HepG2 (cell line): ENCODE measurements around the gene PRDM7. TPM values are rescaled to one million over a fixed set of nuclear protein-coding genes. Genes with fewer than 3 reads are reported as not detected.

ENCODE experiments used
- ATF1 ChIP-seq: IDR thresholded peaks from 2 replicates; pipeline ENCODE4 v1.6.1; 2016; ENCODE audit warnings: mild to moderate bottlenecking, control low read depth
- ELF3 ChIP-seq: IDR thresholded peaks from 2 replicates; pipeline ENCODE4 v1.6.1; 2016; ENCODE audit warnings: missing genetic modification reagents, missing compliant biosample characterization
- FOXP1 ChIP-seq, 2 experiments: fragments of 450-650 bp in 1 of 2; IDR thresholded peaks; 2 replicates each; pipeline ENCODE4 v1.6.1; 2017 to 2018; ENCODE audit warnings: antibody characterized with exemption in 1 of 2
- HMGA1 ChIP-seq: sonication (generic); formaldehyde crosslinking; conservative IDR thresholded peaks from 2 replicates; pipeline ENCODE4 v1.4.0; 2020; ENCODE audit warnings: missing genetic modification reagents
- MZF1 ChIP-seq: sonication (generic); formaldehyde crosslinking; IDR thresholded peaks from 2 replicates; pipeline ENCODE4 v1.8.1; 2023; ENCODE audit warnings: mild to moderate bottlenecking, missing genetic modification reagents, borderline replicate concordance
- NR2F1 ChIP-seq, 2 experiments: fragments of 450-650 bp in 1 of 2; formaldehyde crosslinking in 1 of 2; IDR thresholded peaks; 2 replicates each; pipeline versions ENCODE4 v1.5.0 to v1.6.1; 2016 to 2020; ENCODE audit warnings: mild to moderate bottlenecking in 1 of 2, missing compliant biosample characterization in 1 of 2, missing genetic modification reagents in 1 of 2, moderate library complexity in 1 of 2
- PCBP2 ChIP-seq: fragments of 200-400 bp; formaldehyde crosslinking; optimal IDR thresholded peaks from 2 replicates; pipeline ENCODE3; 2018; ENCODE audit warnings: low read length, low read depth; ENCODE audit not compliant: poor library complexity, severe bottlenecking
- RAD51 ChIP-seq: fragments of 450-650 bp; IDR thresholded peaks from 2 replicates; pipeline ENCODE4 v1.6.1; 2016; ENCODE audit warnings: borderline replicate concordance
- SALL1 ChIP-seq: sonication (generic); formaldehyde crosslinking; IDR thresholded peaks from 2 replicates; pipeline ENCODE4 v1.8.0; 2022; ENCODE audit warnings: mild to moderate bottlenecking, missing genetic modification reagents
- SMARCC2 ChIP-seq: fragments of 450-650 bp; IDR thresholded peaks from 2 replicates; pipeline ENCODE4 v1.6.1; 2017; ENCODE audit warnings: antibody characterized with exemption, mild to moderate bottlenecking
- TAF15 ChIP-seq: fragments of 200-400 bp; formaldehyde crosslinking; IDR thresholded peaks from one replicate; pipeline ENCODE4 v1.6.1; 2018; ENCODE audit warnings: mild to moderate bottlenecking, low read depth, low read length; ENCODE audit not compliant: poor library complexity, severe bottlenecking
- UBTF ChIP-seq: sonication (generic); formaldehyde crosslinking; IDR thresholded peaks from 2 replicates; pipeline ENCODE4 v1.4.0; 2020; ENCODE audit warnings: mild to moderate bottlenecking, missing genetic modification reagents
- ZNF136 ChIP-seq: sonication (generic); formaldehyde crosslinking; IDR thresholded peaks from 2 replicates; pipeline ENCODE4 v1.8.1; 2022; ENCODE audit warnings: low read depth, mild to moderate bottlenecking, moderate library complexity, missing genetic modification reagents
- ZNF282 ChIP-seq: fragments of 450-650 bp; IDR thresholded peaks from 2 replicates; pipeline ENCODE4 v1.6.1; 2018; ENCODE audit not compliant: partially characterized antibody
- ZNF367 ChIP-seq: sonication (generic); formaldehyde crosslinking; IDR thresholded peaks from 2 replicates; pipeline ENCODE4 v1.4.0; 2020; ENCODE audit warnings: missing genetic modification reagents, borderline replicate concordance
- ZNF441 ChIP-seq: sonication (generic); formaldehyde crosslinking; IDR thresholded peaks from 2 replicates; pipeline ENCODE4 v1.7.0; 2021; ENCODE audit warnings: missing genetic modification reagents, borderline replicate concordance
- ZNF674 ChIP-seq: sonication (generic); formaldehyde crosslinking; IDR thresholded peaks from 2 replicates; pipeline ENCODE4 v1.5.0; 2020; ENCODE audit warnings: low read depth, mild to moderate bottlenecking, missing genetic modification reagents
- ZNF747 ChIP-seq: sonication (generic); formaldehyde crosslinking; IDR thresholded peaks from 2 replicates; pipeline ENCODE4 v1.8.1; 2023; ENCODE audit warnings: missing genetic modification reagents, mild to moderate bottlenecking, borderline replicate concordance
- polyA plus RNA-seq, 8 experiments: library from polyadenylated mRNA; depleted of rRNA in 3 of 8; stranded (reverse) in 7 of 8; unstranded in 1 of 8; fragments of >200 nt; fragmentation: Illumina TruSeq in 4 of 8; extraction: Trizol in 4 of 8; gene quantifications; 2 replicates each; pipeline versions ENCODE4 v1.2.1 to v1.2.3, GENCODE V29; 2011 to 2016; ENCODE audit warnings: low read depth in 4 of 8, missing spikeins in 1 of 8, mixed read lengths in 1 of 8; ENCODE audit not compliant: insufficient read depth in 1 of 8
- total RNA-seq, 5 experiments: library from RNA; depleted of rRNA; stranded (reverse); fragments of >200 nt; fragmentation: Illumina TruSeq; extraction: Trizol; gene quantifications; 2 replicates each; pipeline ENCODE4 v1.2.3, GENCODE V29; 2016; ENCODE audit warnings: low read depth in 1 of 5
- TF ChIP-seq, protein P1 (sequence below): sonication (generic); formaldehyde crosslinking; IDR thresholded peaks from 2 replicates; pipeline ENCODE4 v1.5.1; 2020; ENCODE audit warnings: missing genetic modification reagents, mild to moderate bottlenecking, borderline replicate concordance
- TF ChIP-seq, protein P2 (sequence below): sonication (generic); formaldehyde crosslinking; IDR thresholded peaks from 2 replicates; pipeline ENCODE4 v1.5.0; 2020; ENCODE audit warnings: missing genetic modification reagents, mild to moderate bottlenecking, borderline replicate concordance
- TF ChIP-seq, protein P3 (sequence below): sonication (generic); formaldehyde crosslinking; IDR thresholded peaks from 2 replicates; pipeline ENCODE4 v1.4.0; 2020; ENCODE audit warnings: low read depth, mild to moderate bottlenecking, missing genetic modification reagents
- TF ChIP-seq, protein P4 (sequence below): sonication (generic); formaldehyde crosslinking; IDR thresholded peaks from 2 replicates; pipeline ENCODE4 v1.4.0; 2020; ENCODE audit warnings: low read depth, mild to moderate bottlenecking, missing genetic modification reagents

Gene PRDM7
- total and polyA plus RNA-seq, 2 of the 13 experiments (the other 11 are each of a cell fraction or from before 2014, with no cell fraction given): not detected

GRCh38 chr16:90046971-90047713 is 30.0 kb downstream of the PRDM7 start (continued):
- TF ChIP-seq, protein P1, sequence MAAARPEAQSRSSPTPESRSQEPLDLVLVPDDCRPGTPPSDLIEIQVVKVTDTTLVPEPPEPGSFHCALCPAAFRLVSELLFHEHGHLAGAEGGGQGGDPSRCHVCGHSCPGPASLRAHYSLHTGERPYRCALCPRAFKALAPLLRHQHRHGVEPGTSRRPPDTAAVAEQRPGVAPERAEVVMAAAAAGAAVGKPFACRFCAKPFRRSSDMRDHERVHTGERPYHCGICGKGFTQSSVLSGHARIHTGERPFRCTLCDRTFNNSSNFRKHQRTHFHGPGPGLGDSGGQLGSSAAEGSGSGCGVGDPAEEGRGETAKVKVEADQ (CRISPR knock-in tag): peak; percentile 33; the same call in 1 of the 2 replicates
- TF ChIP-seq NR2F1 (CRISPR knock-in tag; IDR thresholded peaks at IDR 0.05): peak in 1 of 2 experiments; percentile 41; a peak in 1 of 4 replicates
- TF ChIP-seq ZNF367 (CRISPR knock-in tag): no peak; the same call in 1 of the 2 replicates
- TF ChIP-seq, protein P2, sequence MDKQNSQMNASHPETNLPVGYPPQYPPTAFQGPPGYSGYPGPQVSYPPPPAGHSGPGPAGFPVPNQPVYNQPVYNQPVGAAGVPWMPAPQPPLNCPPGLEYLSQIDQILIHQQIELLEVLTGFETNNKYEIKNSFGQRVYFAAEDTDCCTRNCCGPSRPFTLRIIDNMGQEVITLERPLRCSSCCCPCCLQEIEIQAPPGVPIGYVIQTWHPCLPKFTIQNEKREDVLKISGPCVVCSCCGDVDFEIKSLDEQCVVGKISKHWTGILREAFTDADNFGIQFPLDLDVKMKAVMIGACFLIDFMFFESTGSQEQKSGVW: no peak
- TF ChIP-seq TAF15: no peak
- 0 out of 2 replicates have a peak, but pooled peaks have one; percentile 52 for TF ChIP-seq ZNF674
- TF ChIP-seq SALL1 (CRISPR knock-in tag): peak; percentile 88
- TF ChIP-seq, protein P3, sequence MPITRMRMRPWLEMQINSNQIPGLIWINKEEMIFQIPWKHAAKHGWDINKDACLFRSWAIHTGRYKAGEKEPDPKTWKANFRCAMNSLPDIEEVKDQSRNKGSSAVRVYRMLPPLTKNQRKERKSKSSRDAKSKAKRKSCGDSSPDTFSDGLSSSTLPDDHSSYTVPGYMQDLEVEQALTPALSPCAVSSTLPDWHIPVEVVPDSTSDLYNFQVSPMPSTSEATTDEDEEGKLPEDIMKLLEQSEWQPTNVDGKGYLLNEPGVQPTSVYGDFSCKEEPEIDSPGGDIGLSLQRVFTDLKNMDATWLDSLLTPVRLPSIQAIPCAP: no peak
- TF ChIP-seq ZNF441 (CRISPR knock-in tag): no peak; the same call in 1 of the 2 replicates
- TF ChIP-seq ZNF136: no peak; the same call in 1 of the 2 replicates
- TF ChIP-seq, protein P4, sequence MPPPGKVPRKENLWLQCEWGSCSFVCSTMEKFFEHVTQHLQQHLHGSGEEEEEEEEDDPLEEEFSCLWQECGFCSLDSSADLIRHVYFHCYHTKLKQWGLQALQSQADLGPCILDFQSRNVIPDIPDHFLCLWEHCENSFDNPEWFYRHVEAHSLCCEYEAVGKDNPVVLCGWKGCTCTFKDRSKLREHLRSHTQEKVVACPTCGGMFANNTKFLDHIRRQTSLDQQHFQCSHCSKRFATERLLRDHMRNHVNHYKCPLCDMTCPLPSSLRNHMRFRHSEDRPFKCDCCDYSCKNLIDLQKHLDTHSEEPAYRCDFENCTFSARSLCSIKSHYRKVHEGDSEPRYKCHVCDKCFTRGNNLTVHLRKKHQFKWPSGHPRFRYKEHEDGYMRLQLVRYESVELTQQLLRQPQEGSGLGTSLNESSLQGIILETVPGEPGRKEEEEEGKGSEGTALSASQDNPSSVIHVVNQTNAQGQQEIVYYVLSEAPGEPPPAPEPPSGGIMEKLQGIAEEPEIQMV (CRISPR knock-in tag): no peak
- no peak for TF ChIP-seq RAD51
- peak; percentile 43; the same call in 1 of the 2 replicates for TF ChIP-seq MZF1 (CRISPR knock-in tag)
- no peak for TF ChIP-seq ELF3 (CRISPR knock-in tag)
- TF ChIP-seq UBTF: peak; percentile 64
- no peak for TF ChIP-seq ZNF282
- no peak for TF ChIP-seq ATF1 (CRISPR knock-in tag)
- TF ChIP-seq HMGA1 (CRISPR knock-in tag): no peak
- TF ChIP-seq FOXP1 (IDR thresholded peaks at IDR 0.05): no peak
- no peak for TF ChIP-seq FOXP1 (CRISPR knock-in tag; IDR thresholded peaks at IDR 0.05)
- TF ChIP-seq PCBP2: no peak
- TF ChIP-seq ZNF747 (CRISPR knock-in tag): peak; percentile 82; the same call in 1 of the 2 replicates
- TF ChIP-seq SMARCC2: no peak
